NCI-H2171 (cell line): ENCODE measurements around the gene VCL.

ENCODE experiments used
- DNase-seq: peaks from one replicate; lab custom pipeline; 2025; lab: John Stamatoyannopoulos, UW

Gene VCL

GRCh38 chr10:74076961-74077360, 79.0 kb downstream of the VCL start:
- no peak for DNase-seq

GRCh38 chr10:74077416-74077815, 79.5 kb downstream of the VCL start:
- no peak for DNase-seq

DNA sequence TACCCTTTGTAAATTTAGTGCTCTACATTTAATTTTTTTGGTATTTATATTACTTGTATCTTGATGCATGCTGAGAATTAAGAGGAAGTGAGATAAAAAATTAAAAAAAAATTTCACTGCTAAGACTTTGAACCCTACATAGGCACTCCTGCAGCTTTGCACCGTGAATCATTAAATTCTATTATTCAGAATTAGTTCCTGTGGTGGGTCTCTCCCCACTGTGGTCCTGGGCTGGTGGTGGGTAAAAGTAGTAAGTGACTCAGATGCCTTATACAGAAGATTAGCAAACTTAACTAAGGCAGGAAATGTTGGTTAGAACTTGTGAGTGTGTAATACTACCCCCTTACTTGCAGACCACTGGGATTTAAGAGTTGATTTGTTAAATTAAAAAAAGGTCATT, 80.1 kb downstream of the VCL start:
- DNase-seq = no peak

DNA sequence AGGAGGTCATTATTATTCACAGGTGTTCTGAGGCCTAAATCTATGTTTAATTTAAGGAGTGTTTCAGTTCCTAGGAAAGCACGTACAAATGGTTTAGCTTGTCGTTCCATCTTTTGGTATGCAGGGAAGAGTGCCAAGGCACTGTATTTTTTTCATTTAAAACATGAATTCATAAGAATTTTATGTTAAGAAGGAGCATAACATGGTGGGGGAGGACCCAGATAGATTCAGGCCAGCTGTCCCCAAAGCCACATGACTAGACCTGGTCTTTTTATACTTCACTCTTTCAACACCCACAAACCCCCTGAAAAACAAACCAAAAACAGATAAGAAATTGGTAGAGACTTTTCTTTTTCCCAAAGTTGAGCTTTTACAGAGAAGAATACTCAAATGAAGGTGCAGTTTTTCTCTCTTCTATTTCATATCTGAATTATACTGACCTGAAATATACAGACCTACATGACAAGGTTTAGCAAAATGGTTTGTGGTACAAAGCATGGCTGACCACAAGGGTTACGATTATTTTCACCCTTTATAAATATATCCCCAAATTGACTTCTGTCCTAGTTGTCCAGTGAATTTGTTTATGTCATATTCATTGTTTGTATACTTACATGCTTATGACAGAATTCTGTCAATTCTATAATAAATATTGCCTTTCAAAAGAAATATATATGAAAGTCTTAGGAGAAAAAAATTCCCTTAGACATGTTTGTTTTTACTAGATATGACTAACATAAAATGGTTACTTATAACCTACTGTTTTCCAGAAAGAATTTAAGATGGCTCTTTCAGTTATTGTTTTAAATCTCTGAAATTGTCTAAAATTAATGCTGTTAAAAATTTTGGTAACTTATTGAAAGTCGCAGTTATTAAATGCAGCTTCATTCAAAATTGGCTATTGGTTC, 81.4 kb downstream of the VCL start:
- no peak for DNase-seq

DNA sequence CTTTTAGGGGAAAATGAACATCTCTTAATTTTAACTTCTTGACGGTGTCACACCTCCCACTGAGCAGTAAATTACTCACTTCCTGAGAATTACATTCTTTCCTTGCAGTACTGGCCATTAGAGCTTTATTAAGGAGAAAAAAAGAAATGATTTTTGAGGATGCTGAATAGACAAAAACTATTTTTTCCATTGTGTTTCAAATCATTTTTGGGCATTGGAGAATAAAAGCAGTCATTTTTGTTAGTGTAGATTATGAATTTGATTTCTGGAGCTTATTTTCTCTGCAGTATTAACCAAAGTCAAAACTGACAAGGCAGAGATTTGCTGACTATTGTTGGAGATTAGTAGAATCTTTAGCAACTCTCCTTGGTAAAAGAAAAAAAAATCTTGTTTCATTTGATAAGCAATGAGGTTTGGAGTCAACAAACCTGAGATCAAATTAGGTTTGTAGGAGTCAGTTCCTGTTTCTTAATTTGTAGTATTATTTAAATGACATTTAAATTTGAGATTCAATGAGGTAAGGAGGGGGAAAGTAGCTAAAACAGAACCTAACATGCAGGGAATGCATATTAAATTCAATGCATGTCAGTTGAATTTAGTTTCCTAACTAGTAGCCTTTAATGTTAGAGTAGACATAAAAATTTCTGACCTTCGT, 82.1 kb downstream of the VCL start:
- DNase-seq = no peak

GRCh38 chr10:74081192-74081803, 83.4 kb downstream of the VCL start:
- DNase-seq = no peak

- DNase-seq = no peak
Measured at GRCh38 chr10:74081941-74082718, 84.2 kb downstream of the VCL start.

DNA sequence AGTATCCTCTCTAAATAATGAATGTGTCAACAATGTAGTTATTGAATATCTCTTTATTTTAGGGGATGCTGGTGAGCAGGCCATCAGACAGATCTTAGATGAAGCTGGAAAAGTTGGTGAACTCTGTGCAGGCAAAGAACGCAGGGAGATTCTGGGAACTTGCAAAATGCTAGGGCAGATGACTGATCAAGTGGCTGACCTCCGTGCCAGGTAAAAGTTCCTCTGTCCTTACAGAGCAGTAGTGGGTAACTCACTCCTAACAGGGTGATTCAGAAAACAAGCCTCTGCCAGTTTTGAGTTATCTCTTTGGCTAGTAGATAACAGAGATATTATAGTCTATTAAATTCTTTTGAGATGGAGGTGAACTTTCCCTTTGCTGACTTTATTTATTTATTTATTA, 85.4 kb downstream of the VCL start:
- no peak for DNase-seq

DNA sequence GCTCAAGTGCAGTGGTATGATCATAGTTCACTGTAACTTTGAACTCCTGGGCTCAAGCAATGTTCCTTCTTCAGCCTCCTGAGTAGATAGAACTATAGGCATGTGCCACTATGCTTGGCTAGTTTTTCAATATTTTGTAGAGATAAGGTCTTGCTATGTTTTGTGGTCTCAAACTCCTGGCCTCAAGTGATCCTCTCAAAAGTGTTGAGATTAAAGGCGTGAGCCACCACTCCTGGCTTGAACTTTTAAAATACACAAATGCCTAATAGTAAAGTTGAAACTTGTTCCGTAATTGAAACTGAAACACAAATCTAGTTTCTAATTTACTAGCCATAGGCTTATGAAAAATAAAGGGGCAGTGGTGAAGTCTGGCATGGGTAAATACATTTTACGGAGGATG, 87.0 kb downstream of the VCL start:
- DNase-seq = no peak

DNA sequence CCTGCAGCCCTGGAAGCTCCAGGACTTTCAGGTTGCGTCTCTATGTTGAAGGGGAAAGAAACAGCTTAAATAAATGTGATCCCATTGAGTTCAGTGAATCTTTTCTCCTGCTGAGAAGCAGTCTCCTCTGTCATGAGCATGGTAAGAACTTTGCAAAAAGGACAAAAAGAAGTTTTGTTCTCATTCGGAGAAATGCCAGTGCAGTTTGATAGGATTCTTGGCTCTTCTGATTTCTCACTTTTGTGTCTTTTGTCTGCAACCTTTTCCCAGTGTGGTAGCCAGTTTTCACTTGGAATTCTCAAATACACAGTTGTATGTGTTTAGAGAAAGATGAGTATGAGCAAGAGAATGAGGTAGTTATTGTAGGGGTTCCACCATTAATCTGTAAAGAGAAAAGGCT, 88.4 kb downstream of the VCL start:
- no peak for DNase-seq

DNA sequence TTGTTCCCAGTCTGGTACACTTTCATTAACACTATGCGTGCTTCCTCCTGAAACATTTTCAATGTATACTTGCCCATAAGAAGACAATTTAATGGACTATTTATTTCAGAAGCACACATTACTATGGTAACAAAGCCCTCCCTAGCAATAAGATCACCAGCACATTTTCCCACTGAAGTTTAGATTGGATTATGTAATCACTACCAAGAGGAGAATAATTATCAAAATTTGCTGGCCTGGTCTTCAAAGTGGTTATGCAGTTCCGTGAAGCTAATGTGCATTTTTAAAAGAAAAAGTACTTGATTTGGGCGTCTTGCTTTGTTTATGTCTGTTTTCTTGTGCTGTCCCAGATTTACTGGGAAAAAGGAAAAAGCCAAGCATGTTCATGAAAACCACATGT, 90.8 kb downstream of the VCL start:
- DNase-seq = no peak

DNA sequence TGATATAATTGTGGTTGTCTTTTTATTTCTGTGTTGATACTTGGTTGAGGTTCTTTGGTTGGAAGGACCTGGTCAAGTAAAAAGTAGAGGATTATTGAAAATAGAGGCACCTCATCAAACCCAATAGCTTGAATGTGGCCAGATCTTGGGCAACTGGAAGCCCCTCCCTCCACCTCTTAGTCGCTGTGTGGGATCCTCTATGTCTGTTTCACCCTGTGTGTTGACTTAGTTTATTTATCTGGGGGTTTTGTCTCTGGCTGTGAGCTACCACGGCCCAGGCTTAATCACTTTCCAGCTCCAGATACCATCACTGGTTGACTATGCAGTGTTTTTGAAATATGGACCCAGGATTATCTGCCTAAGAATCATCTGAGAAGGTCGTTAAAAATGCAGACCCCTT, 94.5 kb downstream of the VCL start:
- no peak for DNase-seq

GRCh38 chr10:74093530-74094164, 95.7 kb downstream of the VCL start:
- DNase-seq = no peak

- DNase-seq = no peak
Measured at GRCh38 chr10:74094231-74094630, 96.3 kb downstream of the VCL start.

GRCh38 chr10:74096777-74097176, 98.9 kb downstream of the VCL start:
- no peak for DNase-seq

GRCh38 chr10:74097776-74098175, 99.9 kb downstream of the VCL start:
- no peak for DNase-seq

- DNase-seq = no peak
Measured at GRCh38 chr10:74099420-74099819, 101.5 kb downstream of the VCL start.

GRCh38 chr10:74099836-74100235, 101.9 kb downstream of the VCL start:
- DNase-seq = no peak

GRCh38 chr10:74103560-74104258, 105.8 kb downstream of the VCL start:
- DNase-seq = no peak

DNA sequence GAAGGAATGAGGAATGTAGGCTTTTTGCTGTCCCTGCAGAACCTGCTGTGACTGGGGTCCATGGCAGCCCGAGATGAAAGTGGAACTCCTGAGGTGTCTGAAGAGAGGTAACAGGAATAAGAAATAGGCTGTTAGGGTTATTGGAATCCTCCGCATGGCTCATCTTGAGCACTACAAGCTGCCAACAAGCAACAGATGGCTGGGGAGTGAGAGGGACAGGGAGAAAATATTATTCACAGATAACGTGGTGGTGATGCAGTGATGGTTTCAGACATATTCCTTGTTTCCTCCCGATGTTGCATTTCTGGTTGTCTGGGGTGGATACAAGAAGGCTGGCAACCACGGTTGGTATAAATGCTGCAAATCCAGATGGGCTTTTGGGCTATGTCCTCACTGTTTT, 106.6 kb downstream of the VCL start:
- no peak for DNase-seq

DNA sequence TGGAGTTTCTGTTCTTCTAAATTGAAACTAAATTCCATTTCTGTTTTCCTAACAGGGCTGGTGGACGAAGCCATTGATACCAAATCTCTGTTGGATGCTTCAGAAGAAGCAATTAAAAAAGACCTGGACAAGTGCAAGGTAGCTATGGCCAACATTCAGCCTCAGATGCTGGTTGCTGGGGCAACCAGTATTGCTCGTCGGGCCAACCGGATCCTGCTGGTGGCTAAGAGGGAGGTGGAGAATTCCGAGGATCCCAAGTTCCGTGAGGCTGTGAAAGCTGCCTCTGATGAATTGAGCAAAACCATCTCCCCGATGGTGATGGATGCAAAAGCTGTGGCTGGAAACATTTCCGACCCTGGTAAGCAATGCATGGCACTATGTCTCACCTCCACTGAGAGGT, 107.1 kb downstream of the VCL start:
- no peak for DNase-seq
